ENCODE data around the gene TRAF4. TPM values are rescaled to one million over a fixed set of nuclear protein-coding genes. Genes with fewer than 3 reads are reported as not detected.
"Not testable (repeated sequence)": the region's sequence is repeated elsewhere in the genome, so short reads cannot be mapped to it uniquely, and the experiment has no call there.

The TRAF4 gene
- total RNA-seq, 1 donor: 21.3 TPM

- no peak for DNase-seq (ENCODE audit: low read depth)
- no peak for TF ChIP-seq CTCF (IDR thresholded peaks at IDR 0.05; ENCODE audit: insufficient read depth, low read length)
- peak overlapping the region; percentile 37 for H3K4me3 ChIP-seq (ENCODE audit: low read depth, low read length)
These were observed 21.2 kb upstream of the TRAF4 start for GRCh38 chr17:28722417-28723158.

GRCh38 chr17:28723159-28723835 is 20.5 kb upstream of the TRAF4 start:
- no peak for DNase-seq (ENCODE audit: low read depth)
- TF ChIP-seq CTCF (IDR thresholded peaks at IDR 0.05; ENCODE audit: insufficient read depth, low read length): no peak
- H3K4me3 ChIP-seq (ENCODE audit: low read depth, low read length): no peak overlapping the region

- H3K4me3 ChIP-seq (ENCODE audit: low read depth, low read length); DNase-seq (ENCODE audit: low read depth): not testable (repeated sequence)
These were observed 19.8 kb upstream of the TRAF4 start for GRCh38 chr17:28723836-28724499.

- TF ChIP-seq CTCF (IDR thresholded peaks at IDR 0.05; ENCODE audit: insufficient read depth, low read length): no peak
- no peak for DNase-seq (ENCODE audit: low read depth)
- H3K4me3 ChIP-seq (ENCODE audit: low read depth, low read length): peak overlapping the region; percentile 79
These were observed 19.2 kb upstream of the TRAF4 start for GRCh38 chr17:28724500-28725165.

- DNase-seq (ENCODE audit: low read depth): peak; percentile 51
- H3K4me3 ChIP-seq (ENCODE audit: low read depth, low read length): peak overlapping the region; percentile 79
- TF ChIP-seq CTCF (IDR thresholded peaks at IDR 0.05; ENCODE audit: insufficient read depth, low read length): no peak
These were observed 18.6 kb upstream of the TRAF4 start for GRCh38 chr17:28725166-28725659.

GRCh38 chr17:28725660-28726225 is 18.1 kb upstream of the TRAF4 start:
- H3K4me3 ChIP-seq (ENCODE audit: low read depth, low read length): peak overlapping the region; percentile 79
- peak; percentile 70 for DNase-seq (ENCODE audit: low read depth)
- TF ChIP-seq CTCF (IDR thresholded peaks at IDR 0.05; ENCODE audit: insufficient read depth, low read length): no peak

All from fibroblast of the aortic adventitia (primary cell).